Measurements from ENCODE around the gene TRIM39. TPM values are rescaled to one million over a fixed set of nuclear protein-coding genes. Genes with fewer than 3 reads are reported as not detected.

Gene TRIM39
- total and polyA plus RNA-seq, 9 of the 15 experiments (the other 6 are each of a cell fraction or from before 2014, with no cell fraction given) = 5.6 to 17.7 (median 12.8) TPM

DNA sequence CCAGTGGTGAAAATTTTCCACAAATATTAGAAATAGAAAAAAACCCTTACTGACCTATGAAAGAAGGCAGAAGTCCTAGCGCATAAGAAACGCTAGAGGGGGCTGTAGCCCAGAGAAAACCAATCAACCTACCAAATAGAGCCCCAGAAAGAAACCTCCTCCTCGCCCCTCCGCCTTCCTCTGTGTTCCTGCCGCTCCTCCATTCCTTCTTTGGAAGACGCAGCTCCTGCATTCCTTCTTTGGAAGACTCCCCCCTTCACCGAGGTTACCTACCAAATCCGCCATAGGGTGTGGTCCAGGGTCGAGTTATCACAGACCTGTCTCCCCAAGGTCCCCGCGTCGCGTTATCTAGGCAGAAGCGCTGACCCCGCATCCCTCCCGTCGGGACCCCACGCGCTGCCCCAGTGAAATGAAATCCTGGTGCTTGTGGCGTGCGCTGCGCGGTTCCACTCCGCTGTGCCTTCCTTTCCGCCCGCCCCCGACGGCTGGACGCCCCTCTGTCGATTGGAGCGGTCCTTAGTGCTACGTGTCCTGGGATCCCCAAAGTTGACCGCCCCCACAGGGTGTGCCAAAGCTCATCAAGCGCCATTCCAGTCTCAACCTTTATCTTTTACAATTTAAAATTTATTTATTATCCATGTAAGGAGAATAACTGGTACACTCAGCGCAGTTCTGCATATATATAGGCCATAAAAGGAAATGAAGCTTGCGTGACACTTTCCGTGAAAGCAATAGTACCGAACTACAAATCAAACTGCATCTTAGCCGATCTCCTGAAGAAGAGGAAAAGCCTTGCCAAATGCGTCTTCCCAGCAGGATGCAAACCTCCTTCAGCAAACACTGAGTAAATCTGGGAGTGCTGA, 31.2 kb downstream of the TRIM39 start (continued):
- TF ChIP-seq ATF7 (IDR thresholded peaks at IDR 0.05) (no peak), ZC3H4 (CRISPR knock-in tag; IDR thresholded peaks at IDR 0.05; ENCODE audit: borderline replicate concordance) (no peak), CCAR2 (IDR thresholded peaks at IDR 0.05; ENCODE audit: low read depth, low read length) (no peak), HMGN3 (IDR thresholded peaks at IDR 0.05; ENCODE audit: borderline replicate concordance, extremely low read depth, insufficient read length, low read depth, low read length) (no peak), ZNF384 (IDR thresholded peaks at IDR 0.05; ENCODE audit: low read depth, low read length) (peak; percentile 67), ZKSCAN8 (CRISPR knock-in tag; IDR thresholded peaks at IDR 0.05) (no peak), POLR3G (IDR thresholded peaks at IDR 0.05; ENCODE audit: extremely low read depth, insufficient read length, insufficient replicate concordance) (no peak), ARNT (IDR thresholded peaks at IDR 0.05) (no peak), ZNF586 (CRISPR knock-in tag; conservative IDR thresholded peaks at IDR 0.05) (no peak), ZNF436 (CRISPR knock-in tag; IDR thresholded peaks at IDR 0.05) (no peak), ZNF217 (CRISPR knock-in tag; IDR thresholded peaks at IDR 0.05) (no peak), ZBTB1 (CRISPR knock-in tag; IDR thresholded peaks at IDR 0.05; ENCODE audit: borderline replicate concordance, low read depth) (no peak)
- TF ChIP-seq, protein P1, sequence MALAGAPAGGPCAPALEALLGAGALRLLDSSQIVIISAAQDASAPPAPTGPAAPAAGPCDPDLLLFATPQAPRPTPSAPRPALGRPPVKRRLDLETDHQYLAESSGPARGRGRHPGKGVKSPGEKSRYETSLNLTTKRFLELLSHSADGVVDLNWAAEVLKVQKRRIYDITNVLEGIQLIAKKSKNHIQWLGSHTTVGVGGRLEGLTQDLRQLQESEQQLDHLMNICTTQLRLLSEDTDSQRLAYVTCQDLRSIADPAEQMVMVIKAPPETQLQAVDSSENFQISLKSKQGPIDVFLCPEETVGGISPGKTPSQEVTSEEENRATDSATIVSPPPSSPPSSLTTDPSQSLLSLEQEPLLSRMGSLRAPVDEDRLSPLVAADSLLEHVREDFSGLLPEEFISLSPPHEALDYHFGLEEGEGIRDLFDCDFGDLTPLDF (CRISPR knock-in tag; IDR thresholded peaks at IDR 0.05) = no peak
- TF ChIP-seq, protein P2, sequence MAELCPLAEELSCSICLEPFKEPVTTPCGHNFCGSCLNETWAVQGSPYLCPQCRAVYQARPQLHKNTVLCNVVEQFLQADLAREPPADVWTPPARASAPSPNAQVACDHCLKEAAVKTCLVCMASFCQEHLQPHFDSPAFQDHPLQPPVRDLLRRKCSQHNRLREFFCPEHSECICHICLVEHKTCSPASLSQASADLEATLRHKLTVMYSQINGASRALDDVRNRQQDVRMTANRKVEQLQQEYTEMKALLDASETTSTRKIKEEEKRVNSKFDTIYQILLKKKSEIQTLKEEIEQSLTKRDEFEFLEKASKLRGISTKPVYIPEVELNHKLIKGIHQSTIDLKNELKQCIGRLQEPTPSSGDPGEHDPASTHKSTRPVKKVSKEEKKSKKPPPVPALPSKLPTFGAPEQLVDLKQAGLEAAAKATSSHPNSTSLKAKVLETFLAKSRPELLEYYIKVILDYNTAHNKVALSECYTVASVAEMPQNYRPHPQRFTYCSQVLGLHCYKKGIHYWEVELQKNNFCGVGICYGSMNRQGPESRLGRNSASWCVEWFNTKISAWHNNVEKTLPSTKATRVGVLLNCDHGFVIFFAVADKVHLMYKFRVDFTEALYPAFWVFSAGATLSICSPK (IDR thresholded peaks at IDR 0.05; ENCODE audit: borderline replicate concordance) = no peak
- TF ChIP-seq, protein P3, sequence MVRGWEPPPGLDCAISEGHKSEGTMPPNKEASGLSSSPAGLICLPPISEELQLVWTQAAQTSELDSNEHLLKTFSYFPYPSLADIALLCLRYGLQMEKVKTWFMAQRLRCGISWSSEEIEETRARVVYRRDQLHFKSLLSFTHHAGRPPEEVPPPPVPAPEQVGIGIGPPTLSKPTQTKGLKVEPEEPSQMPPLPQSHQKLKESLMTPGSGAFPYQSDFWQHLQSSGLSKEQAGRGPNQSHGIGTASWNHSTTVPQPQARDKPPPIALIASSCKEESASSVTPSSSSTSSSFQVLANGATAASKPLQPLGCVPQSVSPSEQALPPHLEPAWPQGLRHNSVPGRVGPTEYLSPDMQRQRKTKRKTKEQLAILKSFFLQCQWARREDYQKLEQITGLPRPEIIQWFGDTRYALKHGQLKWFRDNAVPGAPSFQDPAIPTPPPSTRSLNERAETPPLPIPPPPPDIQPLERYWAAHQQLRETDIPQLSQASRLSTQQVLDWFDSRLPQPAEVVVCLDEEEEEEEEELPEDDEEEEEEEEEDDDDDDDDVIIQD (CRISPR knock-in tag; IDR thresholded peaks at IDR 0.05) = no peak
